Suppressor macrophage treated with lipopolysaccharide for 1 hour (primary cell): ENCODE results near the gene SMO.
"Not testable (repeated sequence)": the region's sequence is repeated elsewhere in the genome, so short reads cannot be mapped to it uniquely, and the experiment has no call there.

ENCODE experiments used
- DNase-seq, 3 donors: peaks; one replicate each; pipeline ENCODE4 v3.0.0-alpha.2; 2020 to 2022

SMO gene

GRCh38 chr7:129240119-129240820, 51.8 kb downstream of the SMO start:
- DNase-seq = no peak

DNA sequence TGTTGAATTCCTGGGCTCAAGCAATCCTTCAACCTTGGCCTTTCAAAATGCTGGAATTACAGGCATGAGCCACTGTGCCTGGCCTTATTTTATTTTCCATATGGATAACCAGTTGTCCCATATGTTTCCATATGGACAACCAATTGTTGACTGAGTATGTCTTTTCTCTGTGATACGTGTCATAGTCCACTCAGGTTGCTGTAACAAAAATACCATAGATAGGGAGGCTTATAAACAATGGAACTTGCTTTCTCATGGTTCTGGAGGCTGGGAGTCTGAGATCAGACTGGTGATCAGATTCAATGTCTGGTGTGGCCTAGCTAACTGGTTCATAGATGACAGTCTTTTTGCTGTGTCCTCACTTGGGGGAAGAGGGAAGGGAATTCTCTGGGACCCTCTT, 55.8 kb downstream of the SMO start:
- no peak for DNase-seq

- no peak for DNase-seq
Observed at GRCh38 chr7:129245533-129245932, 57.1 kb downstream of the SMO start.

GRCh38 chr7:129247087-129247486, 58.7 kb downstream of the SMO start:
- no peak for DNase-seq

GRCh38 chr7:129252128-129252527, 63.7 kb downstream of the SMO start:
- no peak for DNase-seq

- DNase-seq = not testable (repeated sequence)
Observed at GRCh38 chr7:129252603-129253002, 64.2 kb downstream of the SMO start.

- no peak for DNase-seq
Observed at GRCh38 chr7:129255800-129256199, 67.4 kb downstream of the SMO start.

GRCh38 chr7:129256221-129256620, 67.8 kb downstream of the SMO start:
- DNase-seq = no peak

GRCh38 chr7:129257168-129257567, 68.7 kb downstream of the SMO start:
- peak; percentile 27 to 42 (median 36) for DNase-seq

DNA sequence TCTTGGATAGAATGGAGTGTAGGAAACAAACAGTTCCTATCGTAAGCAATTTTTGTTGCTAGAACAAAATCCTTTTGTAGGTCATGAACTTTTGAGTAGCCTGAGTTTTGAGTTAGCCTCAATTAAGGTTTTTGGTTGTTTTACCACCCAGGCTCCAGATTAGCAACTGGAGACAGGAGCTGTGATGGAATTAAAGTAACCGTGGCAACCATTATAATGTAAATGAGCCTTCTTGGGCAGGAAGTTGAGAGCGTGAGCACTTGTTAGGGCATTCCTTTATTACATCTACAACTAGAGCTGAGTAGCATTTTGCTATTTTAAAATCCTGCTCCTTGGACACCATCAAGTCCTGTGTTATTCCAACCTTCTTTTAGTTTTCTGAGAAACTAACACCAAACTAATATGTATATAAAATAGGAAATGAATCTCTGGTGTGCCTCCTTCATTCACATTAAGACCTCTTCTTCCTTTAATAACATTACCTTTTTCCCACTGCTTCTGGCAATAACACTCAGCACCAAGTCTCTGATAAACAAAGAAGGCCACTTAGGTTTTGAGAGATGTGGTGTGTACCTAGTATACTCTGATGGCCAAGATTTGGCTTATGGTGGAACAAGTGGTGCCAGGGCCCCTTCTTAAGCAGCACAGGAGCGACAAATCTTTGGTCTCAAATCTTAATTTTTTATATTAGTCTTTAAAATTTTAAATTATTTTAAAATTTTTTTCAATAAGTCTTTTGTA, 70.4 kb downstream of the SMO start:
- DNase-seq = peak in 1 of 3 donors; percentile 15

GRCh38 chr7:129262324-129262723, 73.9 kb downstream of the SMO start:
- DNase-seq = no peak
